ENCODE data around the gene GJC1.

The GJC1 gene

DNA sequence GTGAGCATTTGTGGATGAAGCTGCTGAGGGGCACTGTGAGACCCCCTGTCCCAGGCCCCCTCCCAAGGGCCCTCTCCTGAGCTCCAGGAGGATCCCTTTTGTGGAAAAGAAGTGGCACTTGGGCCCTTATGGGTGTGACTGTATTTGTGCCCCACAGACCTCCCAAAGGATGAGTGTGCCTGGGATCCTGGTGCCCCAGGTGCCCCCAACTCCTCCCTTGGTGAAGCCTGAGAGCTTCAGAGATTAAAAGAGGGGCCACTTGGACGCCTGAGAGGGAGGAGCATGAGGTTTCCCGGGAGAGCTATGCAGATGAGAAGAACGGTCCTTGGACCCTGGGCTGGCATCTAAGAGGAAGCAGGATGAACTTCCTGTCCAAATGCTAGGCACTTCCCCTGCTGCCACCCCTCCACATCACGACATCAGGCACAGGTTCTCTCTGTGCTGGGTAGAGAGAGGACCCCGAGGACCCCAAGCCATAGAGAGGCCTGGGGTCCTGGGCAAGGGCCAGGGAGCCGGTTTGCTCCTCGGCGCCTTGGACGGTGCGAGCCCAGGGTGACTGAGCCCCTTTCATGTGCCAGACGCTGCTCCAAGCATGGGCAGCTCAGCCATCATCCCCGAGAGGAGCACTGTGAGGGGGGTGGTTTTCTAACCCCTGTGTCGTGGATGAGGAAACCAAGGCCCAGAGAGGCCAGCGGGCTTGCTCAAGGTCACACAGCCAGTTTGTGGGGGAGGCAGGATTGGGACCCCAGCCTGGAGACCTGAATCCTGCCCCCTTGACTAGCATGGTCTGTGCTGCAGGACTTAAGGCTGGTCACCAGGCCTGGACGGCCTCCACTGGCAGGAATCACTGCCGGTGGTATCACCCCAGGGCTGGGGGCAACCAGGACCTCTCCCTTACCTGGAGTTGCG, 76.9 kb downstream of the GJC1 start:
- in situ Hi-C loops (cut with MboI; ENCODE audit: low sequenced_read_pairs, unreplicated experiment), result no loop called here
- TF ChIP-seq, protein P1, sequence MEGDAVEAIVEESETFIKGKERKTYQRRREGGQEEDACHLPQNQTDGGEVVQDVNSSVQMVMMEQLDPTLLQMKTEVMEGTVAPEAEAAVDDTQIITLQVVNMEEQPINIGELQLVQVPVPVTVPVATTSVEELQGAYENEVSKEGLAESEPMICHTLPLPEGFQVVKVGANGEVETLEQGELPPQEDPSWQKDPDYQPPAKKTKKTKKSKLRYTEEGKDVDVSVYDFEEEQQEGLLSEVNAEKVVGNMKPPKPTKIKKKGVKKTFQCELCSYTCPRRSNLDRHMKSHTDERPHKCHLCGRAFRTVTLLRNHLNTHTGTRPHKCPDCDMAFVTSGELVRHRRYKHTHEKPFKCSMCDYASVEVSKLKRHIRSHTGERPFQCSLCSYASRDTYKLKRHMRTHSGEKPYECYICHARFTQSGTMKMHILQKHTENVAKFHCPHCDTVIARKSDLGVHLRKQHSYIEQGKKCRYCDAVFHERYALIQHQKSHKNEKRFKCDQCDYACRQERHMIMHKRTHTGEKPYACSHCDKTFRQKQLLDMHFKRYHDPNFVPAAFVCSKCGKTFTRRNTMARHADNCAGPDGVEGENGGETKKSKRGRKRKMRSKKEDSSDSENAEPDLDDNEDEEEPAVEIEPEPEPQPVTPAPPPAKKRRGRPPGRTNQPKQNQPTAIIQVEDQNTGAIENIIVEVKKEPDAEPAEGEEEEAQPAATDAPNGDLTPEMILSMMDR (IDR thresholded peaks at IDR 0.05; ENCODE audit: borderline replicate concordance, control extremely low read depth, extremely low read depth, insufficient read depth, missing control alignments), result no peak
- no peak for DNase-seq (ENCODE audit: low spot score)

DNA sequence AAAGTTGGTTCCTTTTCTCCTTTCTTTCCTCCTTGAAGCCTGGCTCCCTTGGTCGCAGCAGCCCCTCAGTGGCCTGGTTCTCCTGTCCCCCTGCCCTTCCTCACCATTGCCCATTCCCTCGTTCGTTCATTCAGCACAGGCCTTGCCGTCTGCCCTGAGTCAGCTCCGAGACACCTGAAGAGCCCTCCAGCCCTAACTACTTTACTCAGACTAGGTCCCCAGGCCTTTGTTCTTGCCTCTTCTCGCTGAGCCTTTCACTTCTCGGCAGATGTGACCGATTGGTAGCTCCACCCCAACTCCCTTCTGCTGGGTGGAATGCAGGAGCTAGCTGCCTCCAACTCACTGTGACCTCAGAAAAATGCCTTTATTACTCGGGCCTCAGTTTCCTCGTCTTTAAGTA, 78.3 kb downstream of the GJC1 start:
- in situ Hi-C loops (cut with MboI; ENCODE audit: low sequenced_read_pairs, unreplicated experiment), result no loop called here
- TF ChIP-seq, protein P1 (IDR thresholded peaks at IDR 0.05; ENCODE audit: borderline replicate concordance, control extremely low read depth, extremely low read depth, insufficient read depth, missing control alignments), result no peak
- DNase-seq (ENCODE audit: low spot score), result no peak

DNA sequence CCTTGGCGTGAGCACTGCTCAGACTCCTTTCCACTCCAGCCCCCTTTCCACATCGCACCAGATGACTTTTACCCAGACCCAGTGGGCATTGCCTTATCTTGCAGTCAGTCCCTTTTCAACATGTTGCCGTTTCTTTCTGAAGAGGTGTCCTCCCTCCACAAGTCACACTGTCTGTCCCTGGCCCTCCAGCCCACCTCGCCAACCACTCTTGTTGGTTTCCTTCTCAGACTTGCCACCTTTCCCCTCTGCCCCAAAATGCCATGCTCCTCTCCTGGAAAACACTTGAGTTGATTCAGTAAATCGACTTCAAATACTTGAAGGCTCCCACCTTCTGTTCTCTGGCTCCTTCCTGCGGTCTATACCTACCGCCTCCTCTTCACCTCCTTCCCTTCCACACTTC, 78.8 kb downstream of the GJC1 start:
- DNase-seq (ENCODE audit: low spot score), result no peak
- TF ChIP-seq, protein P1 (IDR thresholded peaks at IDR 0.05; ENCODE audit: borderline replicate concordance, control extremely low read depth, extremely low read depth, insufficient read depth, missing control alignments), result no peak
- in situ Hi-C loops (cut with MboI; ENCODE audit: low sequenced_read_pairs, unreplicated experiment), result no loop called here

DNA sequence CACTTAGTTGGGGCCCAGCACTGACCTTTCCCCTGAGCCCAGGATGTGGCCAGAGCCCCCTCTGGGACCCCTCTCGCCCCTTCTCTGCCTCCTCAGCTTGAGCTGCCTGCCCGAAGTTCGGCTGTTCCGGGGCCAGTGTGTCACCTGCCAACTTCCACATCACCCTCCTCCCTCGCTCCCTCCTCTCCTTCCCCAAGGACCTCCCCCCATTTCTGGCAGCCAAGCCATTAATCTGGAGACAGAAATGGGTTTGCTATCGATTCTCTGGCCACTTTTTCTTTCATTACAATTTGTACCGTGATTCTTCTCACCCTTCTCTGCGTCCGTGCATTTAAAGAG, 80.1 kb downstream of the GJC1 start:
- in situ Hi-C loops (cut with MboI; ENCODE audit: low sequenced_read_pairs, unreplicated experiment), result no loop called here
- TF ChIP-seq, protein P1 (IDR thresholded peaks at IDR 0.05; ENCODE audit: borderline replicate concordance, control extremely low read depth, extremely low read depth, insufficient read depth, missing control alignments), result no peak
- DNase-seq (ENCODE audit: low spot score), result no peak

DNA sequence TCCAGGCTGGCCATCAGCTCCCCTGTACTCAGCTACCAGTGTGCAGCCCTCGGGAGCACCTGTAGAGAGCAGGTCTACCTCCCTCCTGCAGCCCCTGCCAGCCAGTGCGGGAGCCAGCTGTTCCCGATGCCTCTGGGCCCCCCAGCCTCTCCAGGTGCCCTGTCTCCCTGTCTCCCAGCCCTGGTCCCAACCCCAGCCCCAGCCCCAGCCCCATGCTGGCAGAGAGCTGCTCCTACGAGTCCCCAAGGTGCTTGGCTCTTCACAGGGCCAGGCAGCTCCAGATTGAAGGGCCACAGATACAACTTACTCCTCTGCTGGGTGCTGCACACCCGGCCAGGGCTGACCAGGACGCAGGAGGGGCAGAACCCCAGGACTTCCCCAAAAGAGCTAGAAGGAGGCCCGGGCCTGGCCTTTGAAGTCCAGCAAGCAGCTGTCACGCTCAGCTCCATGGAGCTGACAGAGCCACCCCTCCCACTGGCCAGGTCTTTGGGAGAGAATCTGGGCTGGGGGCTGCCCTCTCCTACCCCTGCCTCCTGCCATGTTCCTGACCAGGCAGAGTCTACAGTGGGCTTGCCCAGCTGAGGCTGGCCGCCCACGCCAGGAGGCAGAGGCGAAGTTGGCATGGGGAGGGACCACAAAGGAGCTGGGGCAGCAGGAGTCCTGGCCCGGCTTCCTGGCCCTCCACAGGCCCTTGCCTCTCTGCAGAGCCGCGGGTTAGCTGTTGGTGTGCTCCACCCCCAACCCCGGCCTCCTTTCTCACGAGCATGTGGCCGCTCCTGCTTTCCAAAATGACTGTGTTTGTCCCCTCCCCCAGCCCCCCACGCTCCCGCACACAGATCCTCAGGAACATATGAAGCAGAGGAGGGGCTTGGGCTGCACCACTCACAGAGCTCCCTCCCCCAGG, 80.8 kb downstream of the GJC1 start:
- TF ChIP-seq, protein P1 (IDR thresholded peaks at IDR 0.05; ENCODE audit: borderline replicate concordance, control extremely low read depth, extremely low read depth, insufficient read depth, missing control alignments), result no peak
- in situ Hi-C loops (cut with MboI; ENCODE audit: low sequenced_read_pairs, unreplicated experiment), result no loop called here
- DNase-seq (ENCODE audit: low spot score), result no peak

Data from GM13976 (cell line).